Cerebellar nuclear complex (tissue), 1 donor: ENCODE measurements around the gene SLC39A11.
"Not testable (repeated sequence)": the region's sequence is repeated elsewhere in the genome, so short reads cannot be mapped to it uniquely, and the experiment has no call there.

Source experiments
- DNase-seq, 2 experiments: peaks; one replicate each; lab custom pipeline; 2025; lab: John Stamatoyannopoulos, UW

The SLC39A11 gene

DNA sequence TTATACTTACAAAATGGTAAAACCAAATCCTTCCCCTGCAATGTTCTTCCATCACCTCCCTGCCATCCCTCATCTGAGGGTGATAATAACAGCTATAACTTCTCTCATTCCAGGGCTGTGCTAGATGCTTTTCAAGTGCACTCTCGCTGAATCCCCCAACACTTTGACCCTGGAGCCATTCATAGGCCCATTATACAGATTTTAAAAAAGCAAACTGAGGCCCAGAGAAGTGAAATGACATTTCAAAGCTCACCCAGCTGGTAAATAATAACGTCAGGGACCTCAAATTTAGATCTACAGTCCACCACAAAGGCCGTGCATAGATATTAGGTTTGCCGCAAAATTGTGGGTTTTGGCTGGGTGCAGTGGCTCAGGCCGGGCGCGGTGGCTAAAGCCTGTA is 378.8 kb downstream of the SLC39A11 start:
- no peak for DNase-seq

DNA sequence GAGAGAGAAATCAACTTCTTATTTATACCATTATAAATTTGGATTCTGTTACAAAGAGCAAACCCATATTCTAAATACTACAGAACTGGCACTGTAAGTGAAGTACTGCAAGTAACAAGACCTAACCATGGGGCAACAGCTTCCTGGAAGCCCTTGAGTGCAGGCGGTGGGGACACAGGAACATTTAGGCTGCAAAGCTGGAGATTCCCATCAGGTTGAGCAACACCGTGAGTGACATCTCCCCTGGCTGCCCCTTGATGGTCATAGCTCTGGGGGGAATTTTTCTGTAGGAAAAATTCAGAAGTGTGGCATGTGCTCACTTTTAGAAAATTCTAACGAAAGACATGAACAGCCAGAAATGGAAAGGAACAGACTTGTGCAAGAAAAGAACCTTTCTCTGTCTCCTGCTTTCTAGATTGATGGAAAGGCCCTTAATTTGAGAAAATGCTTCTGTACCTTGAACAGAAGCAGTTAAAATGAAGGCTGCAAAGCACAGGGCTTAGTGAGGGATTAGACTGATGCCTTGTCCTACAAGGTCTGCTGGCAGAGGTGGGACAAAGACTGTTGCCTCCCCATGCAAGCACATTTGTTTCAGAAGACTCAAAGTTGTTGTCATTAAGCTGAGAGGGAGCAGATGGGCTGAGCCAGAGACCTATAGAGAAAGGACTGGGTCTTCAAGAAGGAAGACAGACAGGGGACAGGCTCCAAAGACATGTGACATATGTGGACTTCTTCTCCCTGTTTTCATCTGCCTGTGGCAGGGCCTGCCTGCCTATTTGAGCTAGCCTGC is 380.8 kb downstream of the SLC39A11 start:
- DNase-seq, result no peak

DNA sequence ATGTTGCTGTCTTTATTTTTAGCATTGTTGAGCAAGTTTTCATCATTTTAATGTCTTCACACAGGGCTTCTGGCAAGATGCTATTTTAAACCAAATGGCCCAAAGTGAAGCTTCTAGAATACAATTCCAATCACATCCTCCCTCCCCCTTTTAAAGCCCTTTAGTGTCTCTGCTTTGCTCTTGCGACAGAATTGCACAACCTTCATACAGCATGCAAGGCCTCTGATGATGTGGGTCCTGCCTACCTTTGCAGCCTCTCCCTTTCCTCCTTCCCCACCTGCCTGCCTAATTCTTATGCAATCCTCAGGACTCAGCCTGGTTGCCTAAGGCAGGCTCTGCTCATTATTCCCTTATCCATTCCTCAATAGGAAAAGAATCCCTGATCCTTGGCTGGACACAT is 381.7 kb downstream of the SLC39A11 start:
- DNase-seq, result no peak

DNA sequence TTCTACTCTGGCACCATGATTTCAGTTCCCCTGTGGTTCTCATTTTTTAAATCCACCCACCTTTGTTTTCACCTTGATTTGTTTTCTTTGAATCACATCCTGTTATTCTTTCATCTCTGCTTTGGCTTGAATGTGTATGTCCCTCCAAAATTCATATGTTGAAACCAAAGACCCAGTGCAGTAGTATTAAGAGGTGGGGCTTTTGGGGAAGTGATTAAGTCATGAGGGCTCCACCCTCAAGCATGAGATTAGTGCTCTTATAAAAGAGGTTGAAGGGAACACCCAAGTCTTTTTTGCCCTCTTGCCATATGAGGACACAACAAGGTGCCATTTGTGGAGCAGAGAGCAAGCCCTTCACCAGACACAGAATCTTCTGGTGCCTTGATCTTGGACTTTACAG is 382.3 kb downstream of the SLC39A11 start:
- DNase-seq, result no peak

DNA sequence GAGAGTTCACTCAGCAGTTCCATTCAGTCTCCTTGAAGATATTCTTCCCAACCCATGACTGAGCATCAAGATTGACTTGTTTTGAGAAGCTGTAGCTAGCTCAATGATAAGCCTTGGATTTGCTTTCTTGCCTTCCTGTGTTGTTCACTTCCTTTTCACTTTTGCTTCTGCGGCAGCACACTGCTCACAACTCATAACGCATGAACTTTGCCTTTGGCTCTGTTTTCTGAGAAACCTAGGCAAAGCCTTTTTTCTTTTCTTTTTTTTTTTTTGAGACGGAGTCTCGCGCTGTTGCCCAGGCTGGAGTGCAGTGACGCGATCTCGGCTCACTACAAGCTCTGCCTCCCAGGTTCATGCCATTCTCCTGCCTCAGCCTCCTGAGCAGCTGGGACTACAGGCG is 383.8 kb downstream of the SLC39A11 start:
- not testable (repeated sequence) for DNase-seq

DNA sequence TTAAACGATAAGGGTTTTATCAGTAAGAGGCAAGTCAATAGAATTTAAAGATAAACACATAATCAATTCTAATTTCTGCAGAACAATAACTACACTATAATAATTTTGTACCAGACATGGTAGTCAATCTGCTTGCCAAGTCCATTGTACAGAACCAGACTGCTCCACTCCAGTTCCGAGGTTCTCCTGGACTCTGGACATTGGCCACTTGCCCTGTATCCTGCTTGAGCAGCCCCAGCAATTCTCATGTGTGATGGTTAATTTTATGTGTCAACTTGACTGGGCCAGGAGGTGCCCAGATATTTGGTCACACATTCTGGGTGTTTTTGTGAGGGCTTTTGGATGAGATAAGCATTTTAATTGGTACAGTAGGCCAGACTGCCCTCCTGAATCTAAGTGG is 384.6 kb downstream of the SLC39A11 start:
- DNase-seq, result no peak

DNA sequence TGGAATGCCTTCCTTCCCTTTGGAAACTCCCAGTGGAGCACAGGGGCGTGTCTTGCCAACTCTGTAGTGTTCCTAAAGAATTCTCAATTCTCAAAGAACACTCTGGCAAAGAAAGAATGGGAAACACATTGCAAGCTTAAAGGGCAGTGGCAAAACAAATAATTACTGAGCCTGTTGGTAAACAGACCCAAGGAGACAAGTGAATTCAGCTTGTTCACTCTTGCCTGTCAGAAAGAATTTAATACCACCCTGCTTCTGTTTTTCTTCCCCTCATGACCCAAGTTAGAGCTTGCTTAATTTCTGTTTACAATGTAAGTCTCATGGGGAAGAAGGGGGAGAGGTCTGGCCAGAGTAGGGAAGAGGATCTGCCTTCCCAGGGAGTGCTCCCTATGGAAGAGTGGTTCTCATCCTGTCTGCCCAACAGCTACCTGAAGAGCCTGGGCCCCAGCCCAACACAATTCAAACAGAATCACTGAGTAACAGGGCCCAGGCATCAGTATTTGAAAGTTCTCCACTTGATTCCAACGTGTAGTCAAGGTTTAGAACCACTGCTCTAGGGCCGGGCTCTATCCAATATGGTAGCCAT is 386.0 kb downstream of the SLC39A11 start:
- no peak for DNase-seq

DNA sequence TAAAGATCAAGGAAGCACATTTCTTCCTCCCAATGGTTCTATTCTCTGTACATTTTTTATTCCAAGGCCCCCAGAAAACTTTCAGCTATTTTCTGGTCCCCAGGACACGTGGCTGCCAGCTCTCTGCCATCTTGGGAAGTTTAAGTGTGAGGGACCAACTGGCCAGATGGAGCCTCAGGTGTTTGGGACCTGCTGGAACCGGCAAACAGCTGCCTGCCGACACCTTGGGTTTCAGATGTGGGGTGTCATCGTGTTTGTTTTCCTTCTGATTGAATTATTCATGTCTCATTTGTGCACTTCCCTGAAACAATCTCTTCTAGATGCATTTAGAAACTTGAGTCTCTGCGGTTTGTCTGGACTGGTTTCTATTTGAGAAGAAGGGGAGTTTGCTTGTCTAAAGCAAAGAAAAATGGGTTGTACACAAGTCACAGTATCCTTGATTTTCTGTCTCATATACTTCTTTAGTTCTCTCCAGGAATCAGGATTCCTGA is 386.5 kb downstream of the SLC39A11 start:
- DNase-seq, result no peak

DNA sequence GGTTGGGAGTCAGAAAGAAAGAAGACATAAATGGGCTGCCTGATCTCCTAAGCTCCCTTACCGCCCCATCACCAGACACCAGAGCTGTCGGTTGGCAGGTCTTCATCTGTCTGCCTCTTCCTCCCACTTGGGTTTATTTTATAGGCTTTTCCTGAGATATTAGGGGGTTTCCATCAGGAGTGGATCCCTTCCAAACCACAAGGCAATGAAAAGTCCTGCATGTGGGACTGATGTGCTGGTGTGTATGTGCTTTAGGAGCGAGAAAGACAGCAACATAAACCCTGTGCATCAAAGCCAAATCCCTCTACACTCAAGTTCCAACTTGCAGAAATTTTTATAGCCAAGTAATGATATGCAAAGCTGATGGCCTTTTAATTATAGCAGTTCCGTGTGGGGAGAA is 389.5 kb downstream of the SLC39A11 start:
- no peak for DNase-seq

DNA sequence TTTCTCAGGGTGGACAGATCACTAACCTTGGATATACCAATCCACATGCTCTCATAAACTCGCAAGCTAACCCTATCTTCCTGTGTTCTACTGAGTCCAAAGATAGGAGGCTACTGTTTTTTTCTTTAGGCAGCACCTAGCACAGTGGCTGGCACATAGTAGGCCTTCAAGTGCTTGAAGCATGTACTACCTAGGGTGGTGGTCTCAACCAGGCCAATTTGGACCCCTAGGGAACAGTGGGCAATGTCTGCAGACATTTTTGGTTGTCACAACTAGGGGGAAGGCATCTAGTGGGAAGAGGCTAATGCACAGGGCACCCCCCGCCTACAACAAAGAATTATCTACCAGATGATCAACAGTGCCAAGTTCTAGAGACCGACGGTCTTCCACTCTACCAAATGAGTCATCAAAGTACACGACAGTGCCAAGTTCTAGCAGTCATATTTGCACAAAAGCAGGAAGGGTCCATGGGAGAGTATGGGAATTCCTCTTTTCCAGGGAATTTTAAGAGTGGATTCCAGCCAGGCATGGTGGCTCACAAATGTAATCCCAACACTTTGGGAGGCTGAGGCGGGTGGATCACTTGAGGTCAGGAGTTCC is 390.3 kb downstream of the SLC39A11 start:
- DNase-seq, result no peak

DNA sequence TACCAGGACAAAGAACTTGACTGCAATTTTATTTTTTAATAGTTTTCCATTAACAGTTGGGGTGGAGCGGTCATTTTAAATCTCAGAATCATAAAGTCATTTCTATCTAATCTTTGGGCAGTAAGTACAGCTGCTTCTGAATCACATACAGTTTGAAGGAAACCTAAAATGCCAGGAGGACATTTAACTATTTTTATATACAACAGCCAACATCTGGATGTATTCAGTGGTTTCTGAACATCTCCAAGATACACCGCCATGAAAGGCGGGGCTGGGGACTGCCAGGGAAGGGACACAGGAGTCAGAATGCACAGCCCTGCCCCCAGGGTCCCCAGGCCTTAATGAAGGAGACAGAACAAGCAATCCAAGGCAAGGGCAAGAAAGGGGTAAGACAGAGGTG is 392.3 kb downstream of the SLC39A11 start:
- DNase-seq, result no peak

DNA sequence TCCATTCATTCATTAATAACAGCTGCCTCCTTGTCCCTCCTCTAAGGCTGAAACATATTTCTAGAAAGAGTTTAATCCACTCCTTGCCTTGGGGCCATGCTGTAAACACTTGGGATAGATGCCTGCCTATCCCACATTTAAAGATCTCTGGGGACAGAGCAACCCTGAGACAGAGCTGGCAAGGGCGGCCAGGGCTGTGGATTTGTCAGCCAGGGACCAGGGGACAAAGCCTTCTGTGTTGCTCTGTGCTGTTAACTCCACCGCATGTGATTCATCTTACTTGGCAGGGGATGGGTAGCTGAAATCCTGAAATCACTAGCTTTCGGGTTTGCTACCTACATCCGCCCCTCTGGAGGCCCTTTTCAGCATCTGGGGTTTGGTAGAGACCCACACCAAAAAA is 392.9 kb downstream of the SLC39A11 start:
- no peak for DNase-seq

DNA sequence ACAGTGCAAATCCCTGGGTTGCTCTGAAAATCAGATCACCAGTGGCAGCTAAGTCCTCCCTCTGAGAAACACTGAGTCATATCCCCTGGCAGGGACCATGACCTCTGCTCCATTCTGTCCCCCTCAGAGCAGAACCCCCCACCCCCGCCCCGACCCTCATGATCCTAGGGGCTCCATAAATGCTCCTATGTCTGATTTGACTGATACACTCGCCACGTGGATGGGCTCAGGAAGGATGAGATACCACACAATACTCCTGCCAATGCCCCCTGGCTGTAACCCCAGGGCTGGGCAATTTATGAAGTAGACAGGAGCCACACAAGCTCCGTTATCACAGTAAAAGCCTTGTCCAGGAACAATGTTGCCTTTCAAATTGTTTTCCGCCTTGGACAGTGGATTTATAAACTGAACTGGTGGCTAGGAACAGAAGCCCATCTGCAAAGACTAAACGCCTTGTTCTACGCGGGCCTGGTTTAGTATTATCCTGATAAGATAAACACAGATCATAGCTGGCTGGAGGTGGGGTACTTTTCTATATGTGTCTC is 394.8 kb downstream of the SLC39A11 start:
- no peak for DNase-seq

DNA sequence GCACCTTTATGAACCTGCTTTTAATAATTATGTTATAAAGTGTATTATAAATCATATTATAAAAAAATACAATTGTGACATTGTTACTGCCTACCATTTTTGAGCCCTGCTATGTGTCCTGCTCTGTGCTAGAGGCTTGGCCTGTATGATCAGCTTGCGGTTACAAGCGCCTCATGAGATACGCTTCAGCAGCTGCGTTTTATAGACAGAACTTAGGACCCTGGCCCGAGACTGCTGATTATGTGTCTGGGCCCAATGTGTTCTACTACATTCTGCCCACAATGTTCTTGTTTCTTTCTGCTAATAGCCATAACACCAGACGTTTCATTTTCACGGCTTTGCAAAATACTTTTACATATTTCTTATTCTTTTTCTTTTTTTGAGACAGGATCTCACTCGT is 395.8 kb downstream of the SLC39A11 start:
- DNase-seq, result no peak

DNA sequence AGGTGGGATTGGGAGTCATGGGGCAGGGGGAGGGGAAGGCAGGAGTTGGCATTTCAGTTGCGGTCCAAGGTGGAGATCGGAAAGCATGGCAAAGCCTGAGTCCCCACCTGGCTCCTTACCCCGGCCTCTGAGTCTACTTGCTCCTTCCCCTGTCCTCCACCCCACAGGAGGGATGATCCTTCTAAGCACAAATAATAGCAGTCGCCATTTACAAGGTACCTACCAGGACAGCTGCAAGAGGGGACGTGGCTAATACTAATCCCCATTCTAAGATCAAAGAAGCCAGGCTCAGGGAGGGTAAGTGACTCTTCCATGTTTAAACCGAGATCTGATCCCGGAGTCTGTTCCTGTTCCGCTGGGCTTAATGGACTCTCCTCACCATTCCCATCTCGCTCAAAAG is 396.3 kb downstream of the SLC39A11 start:
- no peak for DNase-seq

DNA sequence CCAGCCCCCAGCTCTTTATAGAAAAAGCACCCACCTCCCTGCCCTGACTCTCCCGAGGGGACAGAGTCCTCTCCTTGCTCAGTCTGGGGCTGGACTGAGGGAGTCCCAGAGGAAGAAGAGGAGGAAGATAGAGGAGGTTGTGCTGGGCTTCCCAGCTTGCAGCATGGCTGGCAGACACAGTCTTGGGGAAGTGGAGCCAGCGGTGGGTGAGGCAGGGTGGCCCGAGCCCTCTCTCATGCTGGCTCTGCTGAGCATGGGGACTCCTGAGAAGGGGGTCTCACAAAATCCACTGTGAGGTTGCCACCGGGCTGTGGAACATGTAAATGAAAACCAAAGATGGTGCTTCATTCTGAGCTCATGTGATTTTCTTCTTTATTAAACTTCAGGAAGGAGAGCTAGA is 398.5 kb downstream of the SLC39A11 start:
- DNase-seq, result no peak

DNA sequence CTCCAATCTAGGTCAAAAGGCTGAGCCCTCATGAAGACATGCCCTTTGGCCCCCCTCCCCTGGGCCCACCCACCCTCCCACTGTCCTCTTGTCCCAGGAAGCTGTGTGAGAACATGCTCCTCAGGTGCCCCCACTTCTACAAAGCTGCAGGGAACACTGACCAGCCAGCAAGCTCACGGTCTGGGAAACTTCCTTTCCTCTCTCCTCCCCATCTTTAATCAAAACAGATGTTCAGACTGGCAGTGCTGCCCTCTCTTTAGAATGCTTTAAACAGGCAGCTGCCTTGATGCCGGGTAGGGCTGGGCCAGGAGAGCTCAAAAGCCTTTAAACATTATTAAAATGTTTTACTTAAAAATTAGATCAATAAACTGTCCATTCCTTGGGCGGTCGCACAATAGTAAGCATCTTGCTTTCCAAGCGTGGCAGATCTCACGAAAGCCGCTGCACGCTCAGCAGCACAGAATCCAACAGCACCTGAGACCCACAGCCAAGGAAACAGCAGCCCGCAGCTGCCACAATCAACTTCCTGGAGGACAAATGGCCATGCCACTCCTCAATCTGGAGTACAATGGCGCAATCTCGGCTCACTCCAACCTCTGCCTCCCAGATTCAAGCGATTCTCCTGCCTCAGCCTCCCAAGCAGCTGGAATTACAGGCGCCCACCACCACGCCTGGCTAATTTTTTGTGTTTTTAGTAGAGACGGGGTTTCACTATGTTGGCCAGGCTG is 399.2 kb downstream of the SLC39A11 start:
- no peak for DNase-seq

DNA sequence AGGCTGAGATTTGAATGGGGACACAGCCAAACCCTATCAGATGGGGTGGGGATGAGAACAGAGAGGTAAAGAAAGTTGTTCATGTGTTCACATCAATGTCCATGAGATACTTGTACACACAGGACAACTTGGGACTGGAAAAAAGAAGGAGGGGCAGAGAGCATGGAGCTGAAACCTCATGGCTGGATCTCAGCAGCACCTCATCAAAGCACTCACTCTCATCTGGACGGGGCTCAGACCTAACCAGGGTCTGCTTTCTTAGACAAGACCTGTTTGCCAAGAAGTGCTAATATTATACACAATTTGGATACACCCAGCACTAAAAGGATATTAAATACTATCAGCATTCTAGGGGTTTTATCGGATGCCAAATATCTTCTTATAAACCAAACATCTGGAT is 399.8 kb downstream of the SLC39A11 start:
- DNase-seq, result no peak

DNA sequence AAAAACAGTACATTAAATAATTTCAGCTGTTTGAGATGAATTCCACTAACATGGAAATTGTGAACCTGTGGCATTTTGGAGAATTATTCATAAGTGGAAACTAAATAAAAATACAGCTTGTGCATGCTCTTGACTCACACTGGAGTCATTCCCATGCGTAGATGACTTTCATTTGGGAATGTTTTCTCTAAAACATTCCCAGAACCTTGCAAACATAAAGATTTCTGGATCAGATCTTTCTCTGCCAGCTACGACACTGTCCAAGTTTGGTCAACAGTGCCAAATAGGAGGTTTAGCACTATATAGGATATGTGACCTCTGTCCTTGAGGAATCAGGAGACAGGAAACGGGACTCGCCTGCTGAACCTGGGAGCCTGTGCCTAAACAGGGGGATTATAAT is 400.9 kb downstream of the SLC39A11 start:
- no peak for DNase-seq

DNA sequence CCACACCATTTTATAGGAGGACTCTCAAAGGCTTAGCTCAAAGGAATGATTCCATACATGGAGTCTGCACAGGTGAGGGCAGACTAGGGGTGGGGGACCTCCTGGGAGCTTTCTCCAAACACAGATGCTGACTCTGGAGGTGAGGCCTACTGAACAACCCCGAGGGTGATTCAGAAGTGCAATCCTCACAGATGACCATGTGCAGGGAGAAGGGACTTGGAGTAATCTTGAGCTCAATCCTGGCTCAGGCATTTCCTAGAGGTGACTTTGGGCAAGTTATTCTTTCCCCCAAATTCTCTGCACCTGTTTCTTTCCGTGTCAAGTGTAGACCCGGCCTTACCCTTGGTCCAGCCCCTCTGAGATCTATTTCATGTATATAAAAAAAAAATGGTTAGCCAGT is 401.5 kb downstream of the SLC39A11 start:
- DNase-seq, result no peak

DNA sequence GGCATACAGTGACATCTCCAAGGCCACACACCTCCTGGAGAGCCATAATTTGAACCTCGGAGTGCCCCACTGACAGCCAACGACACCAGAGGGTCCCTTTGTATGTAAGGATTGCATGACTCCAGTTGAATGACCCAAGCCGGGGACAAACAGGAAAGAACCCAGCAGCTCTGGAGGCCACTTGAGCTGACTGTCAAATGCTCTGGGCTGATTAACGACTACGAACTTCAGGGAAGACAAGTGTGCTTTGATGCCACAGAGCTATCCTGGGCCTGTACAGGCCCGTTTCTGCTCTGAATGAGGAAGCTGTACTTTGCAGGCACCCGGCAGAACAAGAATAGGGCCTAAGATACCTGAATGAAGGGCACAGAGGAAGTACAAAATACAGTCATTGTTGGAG is 404.6 kb downstream of the SLC39A11 start:
- DNase-seq, result no peak

DNA sequence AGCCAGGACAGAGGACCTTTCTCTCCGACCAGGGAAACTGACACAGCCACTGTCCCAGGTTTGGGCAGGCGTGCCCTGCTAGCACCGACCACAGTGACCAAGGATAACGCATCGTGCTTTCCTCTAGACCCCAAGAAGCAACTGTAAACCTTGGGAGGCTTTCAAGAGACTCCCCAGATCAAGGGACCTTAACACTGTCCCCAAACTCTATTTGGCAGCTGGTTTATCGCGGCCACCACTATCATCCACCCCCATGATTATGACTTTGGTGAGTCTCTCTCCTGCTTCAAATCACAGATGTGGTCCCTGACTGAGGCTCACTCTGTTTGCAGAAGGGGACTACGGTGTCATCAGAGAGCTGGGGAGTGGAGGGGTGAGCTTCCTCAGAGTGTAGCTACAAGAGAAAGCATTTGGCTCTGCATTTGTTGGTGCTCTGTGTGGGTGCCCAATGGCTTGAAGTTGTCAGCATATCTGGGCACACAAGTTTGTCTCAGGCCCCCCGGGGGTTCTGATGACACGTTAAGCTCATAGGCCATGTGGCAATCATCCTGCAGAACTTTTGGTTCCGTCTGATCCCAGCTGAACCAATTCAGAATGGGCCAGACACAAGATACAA is 408.0 kb downstream of the SLC39A11 start:
- no peak for DNase-seq
